ENCODE results near the gene DYNC2H1. TPM values are rescaled to one million over a fixed set of nuclear protein-coding genes. Genes with fewer than 3 reads are reported as not detected.

The DYNC2H1 gene
- polyA plus RNA-seq, 1 experiment: 6.1 TPM

DNA sequence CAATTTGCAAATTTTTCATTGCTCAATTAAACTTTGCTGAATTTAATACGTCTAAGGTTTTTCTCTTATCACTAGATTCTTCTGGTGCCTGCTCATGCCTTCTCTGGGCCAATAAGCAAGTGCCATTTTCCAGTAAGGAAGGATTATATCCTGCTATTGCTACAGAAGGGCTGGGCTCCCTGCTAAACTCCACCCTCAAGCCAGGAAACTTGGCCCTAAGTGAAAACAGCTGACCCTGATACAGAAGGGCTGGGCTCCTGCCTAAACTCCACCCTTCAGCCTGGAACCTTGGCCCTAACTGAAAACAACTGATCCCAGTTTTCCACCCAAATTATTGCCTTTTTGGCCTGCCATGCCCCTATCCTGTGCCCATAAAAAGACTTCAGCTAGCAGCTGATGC, 385.3 kb downstream of the DYNC2H1 start:
- DNase-seq (ENCODE audit: low read depth): no peak
- ChIA-PET POLR2A (no interaction called here), CTCF (interaction anchor here (0.6 kb wide), 1 partner anchor 90 kb away, joined by 4 read pairs; no protein-coding TSS in a partner anchor)

DNA sequence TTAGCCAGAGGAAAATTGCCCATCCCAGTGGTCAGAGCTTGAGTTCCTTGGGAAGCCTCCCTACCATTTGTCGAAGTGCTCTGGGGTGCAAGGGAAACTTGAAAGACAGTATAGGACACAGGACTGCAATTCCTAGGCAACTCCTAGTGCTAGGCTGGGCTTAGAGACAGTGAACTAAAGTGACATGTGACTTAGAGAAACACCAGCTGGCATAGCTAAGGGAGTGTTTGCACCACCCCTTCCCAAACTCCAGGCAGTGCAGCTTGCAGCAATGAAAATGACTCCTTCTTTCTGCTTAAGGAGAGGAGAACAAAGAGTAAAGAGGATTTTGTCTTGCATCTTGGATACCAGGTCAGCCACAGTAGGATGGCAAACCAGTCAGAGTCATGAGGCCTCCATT, 388.0 kb downstream of the DYNC2H1 start:
- no peaks in the 10 kb centered on the region for H3K27me3 ChIP-seq (ENCODE audit: control insufficient read depth, insufficient read depth, low read length)
- DNase-seq (ENCODE audit: low read depth): no peak
- H3K4me3 ChIP-seq (ENCODE audit: low read depth, low read length): no peak overlapping the region
- TF ChIP-seq, protein P1, sequence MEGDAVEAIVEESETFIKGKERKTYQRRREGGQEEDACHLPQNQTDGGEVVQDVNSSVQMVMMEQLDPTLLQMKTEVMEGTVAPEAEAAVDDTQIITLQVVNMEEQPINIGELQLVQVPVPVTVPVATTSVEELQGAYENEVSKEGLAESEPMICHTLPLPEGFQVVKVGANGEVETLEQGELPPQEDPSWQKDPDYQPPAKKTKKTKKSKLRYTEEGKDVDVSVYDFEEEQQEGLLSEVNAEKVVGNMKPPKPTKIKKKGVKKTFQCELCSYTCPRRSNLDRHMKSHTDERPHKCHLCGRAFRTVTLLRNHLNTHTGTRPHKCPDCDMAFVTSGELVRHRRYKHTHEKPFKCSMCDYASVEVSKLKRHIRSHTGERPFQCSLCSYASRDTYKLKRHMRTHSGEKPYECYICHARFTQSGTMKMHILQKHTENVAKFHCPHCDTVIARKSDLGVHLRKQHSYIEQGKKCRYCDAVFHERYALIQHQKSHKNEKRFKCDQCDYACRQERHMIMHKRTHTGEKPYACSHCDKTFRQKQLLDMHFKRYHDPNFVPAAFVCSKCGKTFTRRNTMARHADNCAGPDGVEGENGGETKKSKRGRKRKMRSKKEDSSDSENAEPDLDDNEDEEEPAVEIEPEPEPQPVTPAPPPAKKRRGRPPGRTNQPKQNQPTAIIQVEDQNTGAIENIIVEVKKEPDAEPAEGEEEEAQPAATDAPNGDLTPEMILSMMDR (IDR thresholded peaks at IDR 0.05; ENCODE audit: insufficient read depth, low read depth, low read length): no peak
- H3K36me3 ChIP-seq (ENCODE audit: control insufficient read depth, insufficient read depth, low read length): no peaks in the 10 kb centered on the region
- CTCF ChIA-PET: no interaction called here
- POLR2A ChIA-PET: no interaction called here

More for the DNA sequence above, 385.3 kb downstream of the DYNC2H1 start:
- no peaks in the 10 kb centered on the region for H3K36me3 ChIP-seq (ENCODE audit: control insufficient read depth, insufficient read depth, low read length)
- TF ChIP-seq, protein P1 (IDR thresholded peaks at IDR 0.05; ENCODE audit: insufficient read depth, low read depth, low read length): no peak
- no peaks in the 10 kb centered on the region for H3K27me3 ChIP-seq (ENCODE audit: control insufficient read depth, insufficient read depth, low read length)
- H3K4me3 ChIP-seq (ENCODE audit: low read depth, low read length): no peak overlapping the region

DNA sequence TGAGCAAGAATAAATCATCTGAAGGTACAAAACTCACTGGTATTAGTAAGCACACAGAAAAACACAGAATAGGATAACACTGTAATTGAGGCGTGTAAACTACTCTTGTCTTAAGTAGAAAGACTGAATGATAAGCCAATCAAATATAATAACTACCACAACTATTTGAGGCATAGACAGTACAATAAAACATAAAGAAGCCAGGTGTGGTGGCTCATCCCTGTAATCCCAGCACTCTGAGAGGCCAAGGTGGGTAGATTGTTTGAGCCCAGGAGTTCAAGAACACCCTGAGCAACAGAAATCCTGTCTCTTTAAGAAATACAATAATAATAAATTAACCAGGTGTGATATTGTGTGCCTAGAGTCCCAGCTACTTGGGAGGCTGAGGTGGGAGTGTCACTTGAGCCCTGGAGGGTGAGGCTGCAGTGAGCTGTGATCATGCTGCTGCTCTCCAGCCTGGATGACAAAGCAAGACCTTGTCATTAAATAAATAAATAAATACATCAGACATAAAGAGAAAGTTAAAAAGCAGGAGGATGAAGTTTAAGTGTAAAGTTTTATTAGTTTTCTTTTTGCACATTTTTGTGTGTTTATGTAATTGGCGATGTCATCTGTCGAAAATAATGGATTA, 390.6 kb downstream of the DYNC2H1 start:
- no peaks in the 10 kb centered on the region for H3K27me3 ChIP-seq (ENCODE audit: control insufficient read depth, insufficient read depth, low read length)
- POLR2A ChIA-PET: no interaction called here
- TF ChIP-seq, protein P1 (IDR thresholded peaks at IDR 0.05; ENCODE audit: insufficient read depth, low read depth, low read length): no peak
- no peak for DNase-seq (ENCODE audit: low read depth)
- CTCF ChIA-PET: no interaction called here
- no peak overlapping the region for H3K4me3 ChIP-seq (ENCODE audit: low read depth, low read length)
- H3K36me3 ChIP-seq (ENCODE audit: control insufficient read depth, insufficient read depth, low read length): no peaks in the 10 kb centered on the region

DNA sequence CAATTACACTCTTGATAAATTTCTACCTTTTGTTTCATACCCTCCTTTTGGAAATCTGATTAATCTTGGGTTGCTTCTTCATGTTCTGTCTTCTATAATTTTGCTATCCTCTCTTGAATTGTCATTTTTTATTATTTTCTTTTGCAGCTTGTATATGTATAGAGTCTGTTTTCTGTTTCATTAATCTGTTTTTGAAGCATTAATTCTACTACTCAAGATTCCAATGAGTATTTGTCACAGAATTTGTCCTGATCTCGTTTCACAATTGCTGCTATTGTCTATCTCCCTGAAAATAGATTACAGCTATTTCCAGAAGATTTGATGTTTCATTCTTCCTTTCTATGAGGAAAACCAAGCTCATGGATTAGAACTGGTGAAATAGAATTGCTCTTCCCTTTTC, 406.1 kb downstream of the DYNC2H1 start:
- no peaks in the 10 kb centered on the region for H3K27me3 ChIP-seq (ENCODE audit: control insufficient read depth, insufficient read depth, low read length)
- H3K36me3 ChIP-seq (ENCODE audit: control insufficient read depth, insufficient read depth, low read length): no peaks in the 10 kb centered on the region
- ChIA-PET POLR2A (no interaction called here), CTCF (interaction anchor here (0.7 kb wide), 1 partner anchor 8 kb away, joined by 3 read pairs; no protein-coding TSS in a partner anchor)
- no peak for DNase-seq (ENCODE audit: low read depth)
- TF ChIP-seq, protein P1 (IDR thresholded peaks at IDR 0.05; ENCODE audit: insufficient read depth, low read depth, low read length): no peak
- H3K4me3 ChIP-seq (ENCODE audit: low read depth, low read length): no peak overlapping the region

DNA sequence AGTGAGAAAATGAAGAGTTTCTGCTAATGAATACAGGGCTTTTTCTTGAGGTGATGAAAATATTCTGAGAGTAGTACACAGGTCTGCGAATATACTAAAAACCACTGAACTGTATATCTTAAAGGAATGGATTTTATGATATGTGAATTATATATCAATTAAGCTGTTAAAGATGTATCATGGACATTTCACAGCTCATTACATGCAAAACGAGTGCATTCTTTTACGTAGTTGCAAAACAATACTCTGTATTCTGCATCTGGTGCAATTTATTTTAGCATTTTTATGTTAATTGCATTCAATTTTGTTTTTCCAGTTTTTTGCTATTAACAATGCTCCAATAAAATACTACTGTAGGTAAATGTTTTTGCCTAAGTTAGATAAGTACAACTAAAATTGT, 411.6 kb downstream of the DYNC2H1 start:
- TF ChIP-seq, protein P1 (IDR thresholded peaks at IDR 0.05; ENCODE audit: insufficient read depth, low read depth, low read length): no peak
- Histone ChIP-seq H3K27me3 (ENCODE audit: control insufficient read depth, insufficient read depth, low read length) (no peaks in the 10 kb centered on the region), H3K36me3 (ENCODE audit: control insufficient read depth, insufficient read depth, low read length) (no peaks in the 10 kb centered on the region), H3K4me3 (ENCODE audit: low read depth, low read length) (no peak overlapping the region)
- CTCF ChIA-PET: no interaction called here
- DNase-seq (ENCODE audit: low read depth): no peak
- POLR2A ChIA-PET: no interaction called here

Measured in BJ (cell line).